ENCODE measurements around the gene ACACA. TPM values are rescaled to one million over a fixed set of nuclear protein-coding genes. Genes with fewer than 3 reads are reported as not detected.

The ACACA gene
- total and polyA plus RNA-seq, 2 donors from 2014 or later, result 13.8 to 34.9 TPM

DNA sequence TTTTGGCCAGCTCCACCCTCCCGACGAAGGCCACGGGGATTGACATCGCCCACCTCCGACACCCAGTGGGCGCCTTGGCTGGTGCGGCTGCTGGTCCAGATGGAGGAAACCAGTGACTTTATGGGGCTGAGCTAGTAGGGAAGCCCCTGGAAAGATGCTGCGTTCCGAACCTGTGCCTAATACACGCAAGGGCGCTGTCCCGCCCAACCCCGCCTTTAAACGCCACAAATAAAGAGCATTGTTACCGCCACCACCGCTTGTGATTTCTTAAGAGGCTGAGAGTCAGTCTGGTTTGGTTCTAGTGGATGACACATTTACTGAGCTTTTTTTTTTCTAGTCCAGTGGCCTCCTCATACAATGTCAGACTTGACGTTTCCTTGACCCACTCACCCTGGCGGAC lies 350.0 kb downstream of the ACACA start:
- Histone ChIP-seq H3K9me3 (ENCODE audit: control insufficient read depth in 2 of 3, insufficient read depth in 1 of 3, low read length in 3 of 3) (no peaks in the 10 kb centered on the region), H3K4me1 (ENCODE audit: control insufficient read depth in 2 of 3, insufficient read depth in 2 of 3, low read depth in 1 of 3, low read length in 3 of 3) (peaks cover 0 to 9% (median 0%) of the 10 kb centered on the region in 3 donors), H3K4me3 (ENCODE audit: low read length in 3 of 3) (no peak overlapping the region), H3K27ac (ENCODE audit: low read depth in 2 of 2, low read length in 2 of 2) (no peak overlapping the region), H3K9ac (ENCODE audit: low read length in 3 of 3) (no peak overlapping the region), H3K36me3 (ENCODE audit: control insufficient read depth in 2 of 3, insufficient read depth in 3 of 3, low read length in 3 of 3) (peaks cover 0 to 12% (median 0%) of the 10 kb centered on the region in 3 donors), H3K27me3 (ENCODE audit: control insufficient read depth, insufficient read depth, low read length) (no peaks in the 10 kb centered on the region)
- FAIRE-seq (no peak), DNase-seq (no peak)
- TF ChIP-seq, protein P1, sequence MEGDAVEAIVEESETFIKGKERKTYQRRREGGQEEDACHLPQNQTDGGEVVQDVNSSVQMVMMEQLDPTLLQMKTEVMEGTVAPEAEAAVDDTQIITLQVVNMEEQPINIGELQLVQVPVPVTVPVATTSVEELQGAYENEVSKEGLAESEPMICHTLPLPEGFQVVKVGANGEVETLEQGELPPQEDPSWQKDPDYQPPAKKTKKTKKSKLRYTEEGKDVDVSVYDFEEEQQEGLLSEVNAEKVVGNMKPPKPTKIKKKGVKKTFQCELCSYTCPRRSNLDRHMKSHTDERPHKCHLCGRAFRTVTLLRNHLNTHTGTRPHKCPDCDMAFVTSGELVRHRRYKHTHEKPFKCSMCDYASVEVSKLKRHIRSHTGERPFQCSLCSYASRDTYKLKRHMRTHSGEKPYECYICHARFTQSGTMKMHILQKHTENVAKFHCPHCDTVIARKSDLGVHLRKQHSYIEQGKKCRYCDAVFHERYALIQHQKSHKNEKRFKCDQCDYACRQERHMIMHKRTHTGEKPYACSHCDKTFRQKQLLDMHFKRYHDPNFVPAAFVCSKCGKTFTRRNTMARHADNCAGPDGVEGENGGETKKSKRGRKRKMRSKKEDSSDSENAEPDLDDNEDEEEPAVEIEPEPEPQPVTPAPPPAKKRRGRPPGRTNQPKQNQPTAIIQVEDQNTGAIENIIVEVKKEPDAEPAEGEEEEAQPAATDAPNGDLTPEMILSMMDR (IDR thresholded peaks at IDR 0.05; ENCODE audit: borderline replicate concordance, extremely low read depth, insufficient read depth), result no peak
- intact Hi-C loops (cut with DNase I), result loop anchor here (10.0 kb wide), 1 partner anchor 432 kb away; no protein-coding TSS in a partner anchor

DNA sequence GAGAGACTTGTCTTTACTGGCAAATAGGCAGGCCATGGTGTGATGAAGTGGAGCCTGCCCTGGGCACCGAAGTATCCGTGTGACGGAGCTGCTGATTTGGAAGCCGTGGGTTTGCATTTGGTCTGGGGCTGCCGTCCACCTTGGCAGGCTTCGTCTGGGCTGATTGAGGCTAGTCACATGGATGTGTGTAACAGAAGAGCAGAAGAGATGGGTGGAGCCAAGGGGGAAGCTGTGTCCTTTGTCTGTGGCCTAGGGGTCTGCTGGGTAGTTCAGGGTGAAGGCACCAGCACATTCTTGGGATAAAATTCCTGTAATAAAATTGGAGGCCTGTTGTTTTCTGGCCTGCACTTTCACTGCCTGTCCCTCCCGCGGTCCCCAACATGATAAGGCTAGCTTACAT lies 351.7 kb downstream of the ACACA start:
- Histone ChIP-seq H3K4me1 (ENCODE audit: control insufficient read depth in 2 of 3, insufficient read depth in 2 of 3, low read depth in 1 of 3, low read length in 3 of 3) (peaks cover 0 to 9% (median 5%) of the 10 kb centered on the region in 3 donors), H3K36me3 (ENCODE audit: control insufficient read depth in 2 of 3, insufficient read depth in 3 of 3, low read length in 3 of 3) (peaks cover 0 to 17% (median 0%) of the 10 kb centered on the region in 3 donors), H3K9ac (ENCODE audit: low read length in 3 of 3) (no peak overlapping the region), H3K9me3 (ENCODE audit: control insufficient read depth in 2 of 3, insufficient read depth in 1 of 3, low read length in 3 of 3) (no peaks in the 10 kb centered on the region), H3K27ac (ENCODE audit: low read depth in 2 of 2, low read length in 2 of 2) (no peak overlapping the region), H3K4me3 (ENCODE audit: low read length in 3 of 3) (no peak overlapping the region), H3K27me3 (ENCODE audit: control insufficient read depth, insufficient read depth, low read length) (no peaks in the 10 kb centered on the region)
- intact Hi-C loops (cut with DNase I), result loop anchor here (10.0 kb wide), 1 partner anchor 430 kb away; no protein-coding TSS in a partner anchor
- DNase-seq, result no peak
- no peak for FAIRE-seq
- TF ChIP-seq, protein P1 (IDR thresholded peaks at IDR 0.05; ENCODE audit: borderline replicate concordance, extremely low read depth, insufficient read depth), result no peak

DNA sequence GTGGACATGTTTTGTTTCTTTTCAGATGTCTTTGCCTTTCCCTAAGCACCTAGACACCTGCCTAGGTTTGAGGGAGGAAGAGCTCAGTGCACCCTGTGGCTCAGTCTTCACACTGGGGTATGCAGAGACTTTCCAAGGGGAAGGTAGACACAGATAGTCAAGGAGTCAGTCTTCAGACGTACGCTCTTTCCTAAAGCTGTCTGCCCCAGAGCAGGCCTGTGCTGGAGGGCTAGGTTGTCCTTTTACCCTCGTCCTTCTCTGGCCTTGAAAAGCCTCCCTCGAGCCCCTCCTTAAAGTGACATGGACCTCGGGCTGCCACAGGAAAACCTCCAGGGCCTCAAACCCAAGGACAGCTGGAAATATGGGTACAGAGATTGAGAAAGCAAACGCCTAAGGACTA lies 354.2 kb downstream of the ACACA start:
- no peaks in the 10 kb centered on the region for H3K27me3 ChIP-seq (ENCODE audit: control insufficient read depth, insufficient read depth, low read length)
- FAIRE-seq, result no peak
- TF ChIP-seq, protein P1 (IDR thresholded peaks at IDR 0.05; ENCODE audit: borderline replicate concordance, extremely low read depth, insufficient read depth), result no peak

More for the DNA sequence above, 354.2 kb downstream of the ACACA start:
- intact Hi-C loops (cut with DNase I), result loop anchor here (10.0 kb wide), 1 partner anchor 428 kb away; no protein-coding TSS in a partner anchor
- Histone ChIP-seq H3K36me3 (ENCODE audit: control insufficient read depth in 2 of 3, insufficient read depth in 3 of 3, low read length in 3 of 3) (peaks cover 0 to 17% (median 3%) of the 10 kb centered on the region in 3 donors), H3K9me3 (ENCODE audit: control insufficient read depth in 2 of 3, insufficient read depth in 1 of 3, low read length in 3 of 3) (no peaks in the 10 kb centered on the region), H3K4me3 (ENCODE audit: low read length in 3 of 3) (no peak overlapping the region), H3K27ac (ENCODE audit: low read depth in 2 of 2, low read length in 2 of 2) (no peak overlapping the region), H3K4me1 (ENCODE audit: control insufficient read depth in 2 of 3, insufficient read depth in 2 of 3, low read depth in 1 of 3, low read length in 3 of 3) (peaks cover 0 to 9% (median 5%) of the 10 kb centered on the region in 3 donors), H3K9ac (ENCODE audit: low read length in 3 of 3) (no peak overlapping the region)
- DNase-seq, result no peak

Data from kidney (tissue), 14 donors.